HEK293 (cell line): Measurements from ENCODE around the gene RBM20.
A peak's percentile ranks its signal among the peaks of the same experiment; 100 is the strongest.

Experiments
- CTCF ChIA-PET: fragments of 350-600 bp; formaldehyde crosslinking; extraction: SDS; loops from one replicate; lab custom pipeline; 2021; ENCODE audit warnings: antibody characterized with exemption; lab: Yijun Ruan, JAX
- POLR2A ChIA-PET: fragments of 300-600 bp; formaldehyde crosslinking; extraction: SDS; loops from one replicate; lab custom pipeline; 2020; ENCODE audit warnings: antibody characterized with exemption, inconsistent platforms; lab: Yijun Ruan, JAX
- H3K27ac ChIP-seq: fragments of 200-500 bp; sonication (Bioruptor generic); 2 replicates; pipeline ENCODE4 v1.5.1; 2014; ENCODE audit warnings: low read depth, low read length, control low read depth, inconsistent platforms; ENCODE audit errors: extremely low read depth
- H3K36me3 ChIP-seq, 2 experiments: fragments of 200-500 bp in 1 of 2; sonication (Bioruptor generic) in 1 of 2; 1 replicate in 1 of 2; 2 replicates in 1 of 2; pipeline ENCODE4 v1.5.1; 2014 to 2017; ENCODE audit warnings: inconsistent platforms in 2 of 2, low read length in 2 of 2; ENCODE audit not compliant: control insufficient read depth in 2 of 2, insufficient read depth in 1 of 2
- H3K4me1 ChIP-seq: fragments of 200-500 bp; sonication (Bioruptor generic); 2 replicates; pipeline ENCODE4 v1.5.1; 2014; ENCODE audit warnings: mild to moderate bottlenecking, low read length, inconsistent platforms; ENCODE audit not compliant: control insufficient read depth, insufficient read depth
- H3K4me3 ChIP-seq: 2 replicates; pipeline ENCODE4 v1.5.1; 2011; ENCODE audit warnings: low read depth, mild to moderate bottlenecking, control low read depth, low read length, moderate library complexity
- H3K9me3 ChIP-seq: fragments of 200-500 bp; sonication (Bioruptor generic); 2 replicates; pipeline ENCODE4 v1.5.1; 2014; ENCODE audit warnings: low read depth, low read length, inconsistent platforms; ENCODE audit not compliant: control insufficient read depth, insufficient read depth
- BCL11B ChIP-seq: fragments of 450-650 bp; formaldehyde crosslinking; IDR thresholded peaks from 2 replicates; pipeline ENCODE4 v1.5.1; 2016; ENCODE audit warnings: low read depth, missing biosample characterization, missing genetic modification characterization
- CTCF ChIP-seq: fragments of 450-650 bp; formaldehyde crosslinking; IDR thresholded peaks from 2 replicates; pipeline ENCODE4 v1.5.1; 2016; ENCODE audit warnings: missing biosample characterization, missing genetic modification characterization
- ELK4 ChIP-seq: IDR thresholded peaks from 2 replicates; pipeline ENCODE4 v1.6.1; 2011; ENCODE audit warnings: mild to moderate bottlenecking, low read depth, low read length, borderline replicate concordance
- HIC1 ChIP-seq: fragments of 450-650 bp; formaldehyde crosslinking; IDR thresholded peaks from 2 replicates; pipeline ENCODE4 v1.5.1; 2016; ENCODE audit warnings: missing biosample characterization, missing genetic modification characterization
- IKZF3 ChIP-seq: fragments of 450-650 bp; IDR thresholded peaks from 2 replicates; pipeline ENCODE4 v1.5.0; 2018; ENCODE audit warnings: missing biosample characterization, mild to moderate bottlenecking, missing genetic modification characterization, moderate library complexity
- KLF10 ChIP-seq: fragments of 450-650 bp; IDR thresholded peaks from 2 replicates; pipeline ENCODE4 v1.5.1; 2018; ENCODE audit warnings: missing biosample characterization, mild to moderate bottlenecking, missing genetic modification characterization
- REPIN1 ChIP-seq: fragments of 450-650 bp; formaldehyde crosslinking; IDR thresholded peaks from 2 replicates; pipeline ENCODE4 v1.5.1; 2017; ENCODE audit warnings: missing biosample characterization, missing genetic modification characterization, low read depth
- REST ChIP-seq: fragments of 450-650 bp; formaldehyde crosslinking; IDR thresholded peaks from 2 replicates; pipeline ENCODE4 v1.5.1; 2016; ENCODE audit warnings: missing biosample characterization, missing genetic modification characterization
- SP2 ChIP-seq: fragments of 450-650 bp; formaldehyde crosslinking; IDR thresholded peaks from 2 replicates; pipeline ENCODE4 v1.5.1; 2016; ENCODE audit warnings: missing biosample characterization, missing genetic modification characterization
- ZIC2 ChIP-seq: fragments of 450-650 bp; formaldehyde crosslinking; IDR thresholded peaks from 2 replicates; pipeline ENCODE4 v1.5.1; 2016; ENCODE audit warnings: missing biosample characterization, missing genetic modification characterization
- ZNF10 ChIP-seq: fragments of 450-650 bp; formaldehyde crosslinking; IDR thresholded peaks from 2 replicates; pipeline ENCODE4 v1.5.1; 2017; ENCODE audit warnings: missing biosample characterization, missing genetic modification characterization
- ZNF114 ChIP-seq: fragments of 450-650 bp; formaldehyde crosslinking; IDR thresholded peaks from 2 replicates; pipeline ENCODE4 v1.5.0; 2017; ENCODE audit warnings: missing biosample characterization, missing genetic modification characterization
- ZNF2 ChIP-seq: fragments of 450-650 bp; formaldehyde crosslinking; IDR thresholded peaks from 2 replicates; pipeline ENCODE4 v1.5.1; 2016; ENCODE audit warnings: missing biosample characterization, missing genetic modification characterization
- ZNF248 ChIP-seq: fragments of 450-650 bp; formaldehyde crosslinking; IDR thresholded peaks from 2 replicates; pipeline ENCODE4 v1.5.1; 2017; ENCODE audit warnings: missing biosample characterization, missing genetic modification characterization
- ZNF561 ChIP-seq: fragments of 450-650 bp; IDR thresholded peaks from 2 replicates; pipeline ENCODE4 v1.5.1; 2018; ENCODE audit warnings: missing biosample characterization, missing genetic modification characterization, borderline replicate concordance
- ZNF580 ChIP-seq: fragments of 450-650 bp; formaldehyde crosslinking; IDR thresholded peaks from 2 replicates; pipeline ENCODE4 v1.5.1; 2016; ENCODE audit warnings: missing biosample characterization, missing genetic modification characterization
- ZNF639 ChIP-seq: fragments of 450-650 bp; formaldehyde crosslinking; IDR thresholded peaks from 2 replicates; pipeline ENCODE4 v1.5.1; 2016; ENCODE audit warnings: missing biosample characterization, missing genetic modification characterization
- ZNF654 ChIP-seq: fragments of 450-650 bp; formaldehyde crosslinking; IDR thresholded peaks from 2 replicates; pipeline ENCODE4 v1.5.1; 2016; ENCODE audit warnings: low read depth, missing biosample characterization, missing genetic modification characterization
- ZNF658 ChIP-seq: fragments of 450-650 bp; formaldehyde crosslinking; IDR thresholded peaks from 2 replicates; pipeline ENCODE4; 2016; ENCODE audit warnings: missing biosample characterization, missing genetic modification characterization
- ZNF660 ChIP-seq: fragments of 450-650 bp; IDR thresholded peaks from 2 replicates; pipeline ENCODE4 v1.5.1; 2018; ENCODE audit warnings: missing biosample characterization, mild to moderate bottlenecking, missing genetic modification characterization
- ZNF830 ChIP-seq: fragments of 450-650 bp; IDR thresholded peaks from 2 replicates; pipeline ENCODE4 v1.5.0; 2018; ENCODE audit warnings: missing biosample characterization, missing genetic modification characterization, low read depth, mild to moderate bottlenecking, moderate library complexity
- ZSCAN30 ChIP-seq: fragments of 450-650 bp; IDR thresholded peaks from 2 replicates; pipeline ENCODE4 v1.5.1; 2018; ENCODE audit warnings: missing biosample characterization, mild to moderate bottlenecking, missing genetic modification characterization, moderate library complexity
- ZXDB ChIP-seq: fragments of 450-650 bp; formaldehyde crosslinking; IDR thresholded peaks from 2 replicates; pipeline ENCODE4 v1.5.1; 2016; ENCODE audit warnings: missing biosample characterization, missing genetic modification characterization

RBM20 gene

GRCh38 chr10:110746254-110746826 lies 102.2 kb downstream of the RBM20 start:
- no peaks in the 10 kb centered on the region for H3K36me3 ChIP-seq
- TF ChIP-seq ZNF830 (tag by site-specific recombination) (no peak), ZNF248 (tag by site-specific recombination) (no peak), CTCF (tag by site-specific recombination) (peak; percentile 71), ZSCAN30 (tag by site-specific recombination) (no peak), ZIC2 (tag by site-specific recombination) (peak; percentile 87), IKZF3 (tag by site-specific recombination) (peak; percentile 83), BCL11B (no peak), ZNF660 (tag by site-specific recombination) (peak; percentile 43; the same call in 1 of the 2 replicates), ZNF114 (tag by site-specific recombination) (no peak), ZNF2 (tag by site-specific recombination) (peak; percentile 57; the same call in 1 of the 2 replicates), ZNF654 (tag by site-specific recombination) (peak; percentile 91), ELK4 (no peak), REST (tag by site-specific recombination) (0 out of 2 replicates have a peak, but pooled peaks have one; percentile 23), ZNF639 (tag by site-specific recombination) (no peak), ZNF561 (tag by site-specific recombination) (peak; percentile 48; the same call in 1 of the 2 replicates), KLF10 (peak; percentile 27; the same call in 1 of the 2 replicates)
- TF ChIP-seq, all 188 proteins: peak for 9
- Histone ChIP-seq H3K27ac (no peak overlapping the region), H3K4me3 (no peak overlapping the region), H3K4me1 (no peaks in the 10 kb centered on the region), H3K9me3 (no peaks in the 10 kb centered on the region; the same call in 1 of the 2 replicates)
- ChIA-PET CTCF (interaction anchor here (0.6 to 2.1 kb wide), 21 partner anchors 10 to 851 kb away, joined by 3 to 14 read pairs (median 3); no protein-coding TSS in a partner anchor), POLR2A (no interaction called here)

GRCh38 chr10:110746969-110747608 lies 103.0 kb downstream of the RBM20 start:
- CTCF ChIA-PET: interaction anchor here (0.6 to 2.1 kb wide), 17 partner anchors 10 to 851 kb away, joined by 3 to 14 read pairs (median 3); no protein-coding TSS in a partner anchor
- Histone ChIP-seq H3K9me3 (no peaks in the 10 kb centered on the region; the same call in 1 of the 2 replicates), H3K4me1 (no peaks in the 10 kb centered on the region), H3K27ac (no peak overlapping the region), H3K4me3 (no peak overlapping the region), H3K36me3 (no peaks in the 10 kb centered on the region)
- TF ChIP-seq REPIN1 (tag by site-specific recombination) (no peak), ZNF660 (tag by site-specific recombination) (no peak), HIC1 (tag by site-specific recombination) (no peak), ZNF580 (tag by site-specific recombination) (no peak), ZNF658 (tag by site-specific recombination) (no peak), ZXDB (tag by site-specific recombination) (no peak), SP2 (tag by site-specific recombination) (no peak), ZNF10 (tag by site-specific recombination) (no peak)
- POLR2A ChIA-PET: no interaction called here
